ENCODE data around the gene C16orf92.

DNA sequence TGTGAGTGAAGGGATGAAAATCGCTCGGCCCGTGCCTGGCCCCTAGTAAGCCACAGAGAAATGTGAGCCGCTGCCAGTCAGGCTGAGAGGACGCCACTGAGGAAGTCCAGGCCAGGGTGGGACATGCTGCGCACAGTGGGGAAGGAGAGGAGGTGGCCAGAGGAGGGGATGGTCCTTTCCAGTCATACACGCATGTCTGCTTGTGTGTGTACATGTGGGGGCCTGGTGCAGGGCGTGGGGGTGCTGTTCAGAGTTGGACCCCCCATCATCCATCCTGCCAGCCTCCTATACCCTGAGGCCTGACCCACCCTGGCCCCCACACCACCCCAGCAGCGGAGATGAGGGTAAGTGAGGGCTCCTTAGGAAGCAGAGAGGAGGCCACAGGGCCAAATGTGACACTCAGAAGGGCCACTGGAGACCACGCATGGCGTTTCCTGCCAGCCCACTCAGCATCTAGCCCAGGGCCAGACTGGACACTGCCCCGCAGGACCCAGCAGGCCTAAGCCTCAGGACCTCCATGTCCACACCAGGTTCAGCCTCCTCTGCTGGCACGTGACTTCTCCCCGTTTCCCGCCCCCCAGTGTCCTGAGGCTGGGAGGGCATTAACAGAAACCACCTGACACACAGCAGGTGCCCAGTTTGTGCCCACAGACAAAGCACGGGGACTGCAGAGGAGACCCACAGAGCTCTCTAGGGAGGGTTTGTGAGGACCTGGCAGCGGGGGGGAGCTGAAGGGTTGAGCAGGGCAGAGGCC lies 19.2 kb upstream of the C16orf92 start:
- TF ChIP-seq, protein P1, sequence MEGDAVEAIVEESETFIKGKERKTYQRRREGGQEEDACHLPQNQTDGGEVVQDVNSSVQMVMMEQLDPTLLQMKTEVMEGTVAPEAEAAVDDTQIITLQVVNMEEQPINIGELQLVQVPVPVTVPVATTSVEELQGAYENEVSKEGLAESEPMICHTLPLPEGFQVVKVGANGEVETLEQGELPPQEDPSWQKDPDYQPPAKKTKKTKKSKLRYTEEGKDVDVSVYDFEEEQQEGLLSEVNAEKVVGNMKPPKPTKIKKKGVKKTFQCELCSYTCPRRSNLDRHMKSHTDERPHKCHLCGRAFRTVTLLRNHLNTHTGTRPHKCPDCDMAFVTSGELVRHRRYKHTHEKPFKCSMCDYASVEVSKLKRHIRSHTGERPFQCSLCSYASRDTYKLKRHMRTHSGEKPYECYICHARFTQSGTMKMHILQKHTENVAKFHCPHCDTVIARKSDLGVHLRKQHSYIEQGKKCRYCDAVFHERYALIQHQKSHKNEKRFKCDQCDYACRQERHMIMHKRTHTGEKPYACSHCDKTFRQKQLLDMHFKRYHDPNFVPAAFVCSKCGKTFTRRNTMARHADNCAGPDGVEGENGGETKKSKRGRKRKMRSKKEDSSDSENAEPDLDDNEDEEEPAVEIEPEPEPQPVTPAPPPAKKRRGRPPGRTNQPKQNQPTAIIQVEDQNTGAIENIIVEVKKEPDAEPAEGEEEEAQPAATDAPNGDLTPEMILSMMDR (IDR thresholded peaks at IDR 0.05), result no peak
- no peak for TF ChIP-seq POLR2A (IDR thresholded peaks at IDR 0.05)
